RKO (cell line): ENCODE measurements around the gene LARP4B.
"Not testable (repeated sequence)": the region's sequence is repeated elsewhere in the genome, so short reads cannot be mapped to it uniquely, and the experiment has no call there.

Source experiments
- DNase-seq: peaks from one replicate; pipeline ENCODE4 v3.0.0-alpha.2; 2016; ENCODE audit warnings: low spot score

LARP4B gene

GRCh38 chr10:786633-787474 lies 144.7 kb downstream of the LARP4B start:
- DNase-seq: no peak

GRCh38 chr10:785861-786214 lies 145.7 kb downstream of the LARP4B start:
- DNase-seq: no peak

- no peak for DNase-seq
These were observed 146.2 kb downstream of the LARP4B start for GRCh38 chr10:785089-785860.

- DNase-seq: peak; percentile 90
These were observed 147.0 kb downstream of the LARP4B start for GRCh38 chr10:784403-785088.

DNA sequence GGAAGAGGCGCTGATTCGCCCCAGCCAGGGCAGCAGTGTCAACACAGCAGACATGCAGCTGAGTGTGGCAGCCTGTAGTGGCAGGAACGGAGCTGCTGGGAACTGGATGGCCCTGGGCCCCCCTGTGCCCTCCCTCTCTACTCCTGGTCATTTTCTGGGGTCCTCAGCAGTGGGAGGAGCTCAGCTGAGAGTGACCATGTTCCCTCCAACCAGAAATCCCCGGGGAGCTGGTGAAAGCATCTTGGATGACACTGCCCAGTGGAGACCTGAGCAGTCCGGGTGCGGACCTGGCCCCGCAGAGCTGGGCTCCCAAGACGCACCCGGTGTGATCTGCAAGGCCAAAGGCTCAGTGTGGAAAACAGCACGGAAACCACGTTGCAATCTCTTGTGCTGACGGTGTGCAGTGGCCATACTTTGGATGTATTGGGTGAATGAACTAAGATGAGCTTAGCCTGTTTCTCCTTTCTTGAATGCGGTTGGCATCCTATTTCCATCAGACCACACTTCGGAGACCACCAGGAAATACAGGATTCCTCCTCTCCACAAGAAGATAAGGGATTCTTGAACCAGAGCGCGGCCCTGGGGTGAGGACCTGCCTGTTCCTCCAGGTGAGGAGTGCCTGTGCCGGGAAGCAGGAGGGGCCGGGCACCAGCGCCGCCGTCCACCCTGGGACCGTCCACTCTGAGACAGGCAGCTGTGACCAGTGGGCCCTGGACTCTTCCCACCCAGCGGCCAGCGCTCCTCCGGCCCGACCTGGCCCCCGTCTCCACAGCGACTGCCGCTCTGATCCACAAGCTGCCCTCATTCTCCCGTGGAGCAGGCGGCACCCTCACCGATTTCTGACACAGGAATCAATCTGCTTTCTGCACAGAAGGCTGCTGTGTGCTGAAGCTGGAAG lies 148.5 kb downstream of the LARP4B start:
- no peak for DNase-seq

GRCh38 chr10:780536-781524 lies 150.7 kb downstream of the LARP4B start:
- no peak for DNase-seq

DNA sequence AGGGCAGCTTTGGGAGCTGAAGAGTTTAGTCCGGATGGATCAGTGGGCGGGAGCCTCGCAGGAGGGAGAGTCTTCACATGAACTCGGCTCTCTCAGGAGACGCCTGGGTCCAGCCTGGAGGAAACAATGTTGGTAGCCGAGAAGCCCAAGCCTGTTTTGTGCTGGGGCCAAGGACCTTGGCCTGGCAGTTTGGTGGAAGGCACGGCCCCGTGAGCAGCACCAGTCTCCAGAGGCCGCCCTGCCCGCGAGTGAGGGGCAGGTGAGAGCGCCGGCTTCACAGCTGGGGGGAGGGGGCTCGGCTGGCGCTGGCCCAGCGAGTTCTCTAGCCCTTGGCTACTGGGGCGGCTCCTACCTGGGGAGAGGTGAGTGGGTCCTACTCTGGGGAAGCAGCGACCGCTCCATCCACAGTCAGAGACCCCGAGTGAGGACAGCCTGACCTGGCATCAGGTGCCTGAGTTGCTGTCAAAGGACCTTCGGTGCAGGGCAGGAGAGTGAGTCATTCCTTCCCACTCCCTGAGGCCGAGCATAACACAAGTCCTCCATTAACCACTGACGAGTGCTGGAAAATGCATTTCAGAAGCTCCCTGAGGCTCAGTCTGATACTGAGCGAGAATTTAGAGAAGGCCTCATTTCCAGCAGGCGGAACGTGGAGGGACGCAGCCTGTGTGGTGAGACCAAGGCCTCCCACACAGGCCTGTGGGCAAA lies 152.7 kb downstream of the LARP4B start:
- DNase-seq: no peak

GRCh38 chr10:777913-778479 lies 153.5 kb downstream of the LARP4B start:
- DNase-seq: no peak

DNA sequence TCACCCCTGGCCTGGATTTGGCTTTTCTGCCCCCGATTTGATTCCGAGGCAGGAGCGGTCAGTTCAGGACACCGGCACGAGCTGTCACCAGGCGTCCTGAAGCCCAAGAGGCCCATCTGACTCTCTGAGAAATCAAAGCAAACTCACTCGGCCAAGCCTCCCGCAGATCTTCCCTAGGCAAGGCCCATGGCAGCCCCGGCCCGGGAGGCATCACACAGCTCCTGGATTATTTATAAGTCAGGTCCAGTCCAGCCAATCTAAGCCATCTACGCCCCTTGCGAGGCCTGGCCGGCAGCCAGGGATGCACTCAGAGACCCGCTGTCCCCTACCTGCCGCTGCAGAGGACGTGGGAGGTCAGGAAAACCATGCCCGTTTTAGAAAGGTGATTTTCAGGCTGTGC lies 154.7 kb downstream of the LARP4B start:
- DNase-seq: no peak

- DNase-seq: peak; percentile 40
These were observed 156.0 kb downstream of the LARP4B start for GRCh38 chr10:775245-776075.

- no peak for DNase-seq
These were observed 156.8 kb downstream of the LARP4B start for GRCh38 chr10:774661-775244.

- no peak for DNase-seq
These were observed 157.3 kb downstream of the LARP4B start for GRCh38 chr10:774223-774622.

GRCh38 chr10:773562-774161 lies 157.8 kb downstream of the LARP4B start:
- no peak for DNase-seq

GRCh38 chr10:772227-772637 lies 159.3 kb downstream of the LARP4B start:
- no peak for DNase-seq

DNA sequence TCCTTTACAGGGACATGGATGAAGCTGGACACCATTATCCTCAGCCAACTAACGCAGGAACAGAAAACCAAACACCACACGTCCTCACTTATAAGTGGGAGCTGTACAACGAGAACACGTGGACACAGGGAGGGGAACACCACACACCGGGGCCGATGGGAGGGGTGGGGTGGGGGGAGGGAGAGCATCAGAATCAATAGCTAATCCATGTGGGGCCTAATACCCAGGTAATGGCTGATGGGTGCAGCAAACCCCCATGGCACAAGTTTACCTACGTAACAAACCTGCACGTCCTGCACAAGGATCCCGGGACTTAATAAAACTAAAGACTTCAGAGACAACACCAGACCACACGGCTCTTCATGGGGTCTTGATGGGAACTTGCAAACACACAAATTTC lies 159.9 kb downstream of the LARP4B start:
- DNase-seq: no peak

GRCh38 chr10:770975-771374 lies 160.5 kb downstream of the LARP4B start:
- DNase-seq: no peak

- not testable (repeated sequence) for DNase-seq
These were observed 161.3 kb downstream of the LARP4B start for GRCh38 chr10:770048-770712.
